ENCODE measurements around the gene TUBB1. TPM values are rescaled to one million over a fixed set of nuclear protein-coding genes. Genes with fewer than 3 reads are reported as not detected.

The TUBB1 gene
- total RNA-seq, 1 donor from 2014 or later: not detected

GRCh38 chr20:59000326-59000725 lies 18.9 kb upstream of the TUBB1 start:
- Histone ChIP-seq H3K79me2 (ENCODE audit: insufficient read depth, low read length) (peaks cover 13% of the 10 kb centered on the region), H3K27me3 (ENCODE audit: insufficient read depth, low read length) (no peaks in the 10 kb centered on the region), H3K4me2 (ENCODE audit: low read length) (no peak overlapping the region), H3K27ac (ENCODE audit: low read depth, low read length) (no peak overlapping the region), H3K36me3 (ENCODE audit: insufficient read depth, low read length) (peaks cover 13% of the 10 kb centered on the region), H4K20me1 (ENCODE audit: insufficient read depth, low read length) (peaks cover 26% of the 10 kb centered on the region), H3K4me3 (ENCODE audit: insufficient read depth, low read depth, low read length) (no peak overlapping the region), H2AFZ (ENCODE audit: low read depth, low read length) (no peak overlapping the region), H3K4me1 (ENCODE audit: insufficient read depth, low read length) (peaks cover 3% of the 10 kb centered on the region), H3K9ac (ENCODE audit: low read length) (no peak overlapping the region), H3K9me3 (ENCODE audit: insufficient read depth, low read depth, low read length) (no peaks in the 10 kb centered on the region)
- no peaks in the 10 kb centered on the region for H3K9me3 Mint-ChIP-seq (ENCODE audit: unreplicated experiment)
- H3K36me3 Mint-ChIP-seq (ENCODE audit: low read depth, unreplicated experiment): peaks cover 30% of the 10 kb centered on the region
- FAIRE-seq: no peak
- H3K4me1 Mint-ChIP-seq (ENCODE audit: low read depth, unreplicated experiment): peaks cover 15% of the 10 kb centered on the region
- no peak overlapping the region for H3K4me3 Mint-ChIP-seq (ENCODE audit: unreplicated experiment)
- no peaks in the 10 kb centered on the region for H3K27me3 Mint-ChIP-seq (ENCODE audit: low read depth, unreplicated experiment)
- no peak for TF ChIP-seq EZH2 (IDR thresholded peaks at IDR 0.05; ENCODE audit: insufficient read depth, low read length)
- no peak for TF ChIP-seq CTCF (IDR thresholded peaks at IDR 0.05; ENCODE audit: insufficient read depth, low read depth, low read length)
- H3K27ac Mint-ChIP-seq (ENCODE audit: unreplicated experiment): no peak overlapping the region
- DNase-seq (ENCODE audit: low read depth): no peak

- no peak for DNase-seq (ENCODE audit: low read depth)
- no peak overlapping the region for H3K4me3 Mint-ChIP-seq (ENCODE audit: unreplicated experiment)
- Histone ChIP-seq H3K36me3 (ENCODE audit: insufficient read depth, low read length) (peaks cover 11% of the 10 kb centered on the region), H3K4me3 (ENCODE audit: insufficient read depth, low read depth, low read length) (no peak overlapping the region), H3K27me3 (ENCODE audit: insufficient read depth, low read length) (no peaks in the 10 kb centered on the region), H3K79me2 (ENCODE audit: insufficient read depth, low read length) (peaks cover 20% of the 10 kb centered on the region), H3K4me2 (ENCODE audit: low read length) (no peak overlapping the region), H2AFZ (ENCODE audit: low read depth, low read length) (no peak overlapping the region), H3K9me3 (ENCODE audit: insufficient read depth, low read depth, low read length) (no peaks in the 10 kb centered on the region), H3K9ac (ENCODE audit: low read length) (no peak overlapping the region), H4K20me1 (ENCODE audit: insufficient read depth, low read length) (peaks cover 28% of the 10 kb centered on the region), H3K4me1 (ENCODE audit: insufficient read depth, low read length) (peaks cover 10% of the 10 kb centered on the region), H3K27ac (ENCODE audit: low read depth, low read length) (no peak overlapping the region)
- peaks cover 10% of the 10 kb centered on the region for H3K4me1 Mint-ChIP-seq (ENCODE audit: low read depth, unreplicated experiment)
- no peak for TF ChIP-seq CTCF (IDR thresholded peaks at IDR 0.05; ENCODE audit: insufficient read depth, low read depth, low read length)
- no peak for TF ChIP-seq EZH2 (IDR thresholded peaks at IDR 0.05; ENCODE audit: insufficient read depth, low read length)
- no peak for FAIRE-seq
- H3K27ac Mint-ChIP-seq (ENCODE audit: unreplicated experiment): no peak overlapping the region
- H3K27me3 Mint-ChIP-seq (ENCODE audit: low read depth, unreplicated experiment): no peaks in the 10 kb centered on the region
- H3K36me3 Mint-ChIP-seq (ENCODE audit: low read depth, unreplicated experiment): peaks cover 30% of the 10 kb centered on the region
- H3K9me3 Mint-ChIP-seq (ENCODE audit: unreplicated experiment): no peaks in the 10 kb centered on the region
Measured at GRCh38 chr20:59001068-59001448, 18.2 kb upstream of the TUBB1 start.

GRCh38 chr20:59001449-59002171 lies 17.6 kb upstream of the TUBB1 start:
- TF ChIP-seq EZH2 (IDR thresholded peaks at IDR 0.05; ENCODE audit: insufficient read depth, low read length) (no peak), CTCF (IDR thresholded peaks at IDR 0.05; ENCODE audit: insufficient read depth, low read depth, low read length) (no peak)
- Mint-ChIP-seq H3K36me3 (ENCODE audit: low read depth, unreplicated experiment) (peaks cover 30% of the 10 kb centered on the region), H3K4me3 (ENCODE audit: unreplicated experiment) (no peak overlapping the region)

More at GRCh38 chr20:59001449-59002171, 17.6 kb upstream of the TUBB1 start:
- Histone ChIP-seq H3K9ac (ENCODE audit: low read length) (no peak overlapping the region), H3K79me2 (ENCODE audit: insufficient read depth, low read length) (peaks cover 26% of the 10 kb centered on the region), H3K4me3 (ENCODE audit: insufficient read depth, low read depth, low read length) (no peak overlapping the region), H3K36me3 (ENCODE audit: insufficient read depth, low read length) (peaks cover 11% of the 10 kb centered on the region), H3K4me1 (ENCODE audit: insufficient read depth, low read length) (peaks cover 16% of the 10 kb centered on the region), H2AFZ (ENCODE audit: low read depth, low read length) (no peak overlapping the region), H3K9me3 (ENCODE audit: insufficient read depth, low read depth, low read length) (no peaks in the 10 kb centered on the region), H4K20me1 (ENCODE audit: insufficient read depth, low read length) (peaks cover 28% of the 10 kb centered on the region), H3K27ac (ENCODE audit: low read depth, low read length) (no peak overlapping the region), H3K4me2 (ENCODE audit: low read length) (no peak overlapping the region), H3K27me3 (ENCODE audit: insufficient read depth, low read length) (no peaks in the 10 kb centered on the region)
- Mint-ChIP-seq H3K9me3 (ENCODE audit: unreplicated experiment) (no peaks in the 10 kb centered on the region), H3K4me1 (ENCODE audit: low read depth, unreplicated experiment) (peaks cover 10% of the 10 kb centered on the region), H3K27ac (ENCODE audit: unreplicated experiment) (no peak overlapping the region), H3K27me3 (ENCODE audit: low read depth, unreplicated experiment) (no peaks in the 10 kb centered on the region)
- FAIRE-seq (no peak), DNase-seq (ENCODE audit: low read depth) (no peak)

Measured in astrocyte (in vitro differentiated cells and primary cell).